ENCODE results near the gene PIGZ.
"Not testable (repeated sequence)": the region's sequence is repeated elsewhere in the genome, so short reads cannot be mapped to it uniquely, and the experiment has no call there.

Gene PIGZ

DNA sequence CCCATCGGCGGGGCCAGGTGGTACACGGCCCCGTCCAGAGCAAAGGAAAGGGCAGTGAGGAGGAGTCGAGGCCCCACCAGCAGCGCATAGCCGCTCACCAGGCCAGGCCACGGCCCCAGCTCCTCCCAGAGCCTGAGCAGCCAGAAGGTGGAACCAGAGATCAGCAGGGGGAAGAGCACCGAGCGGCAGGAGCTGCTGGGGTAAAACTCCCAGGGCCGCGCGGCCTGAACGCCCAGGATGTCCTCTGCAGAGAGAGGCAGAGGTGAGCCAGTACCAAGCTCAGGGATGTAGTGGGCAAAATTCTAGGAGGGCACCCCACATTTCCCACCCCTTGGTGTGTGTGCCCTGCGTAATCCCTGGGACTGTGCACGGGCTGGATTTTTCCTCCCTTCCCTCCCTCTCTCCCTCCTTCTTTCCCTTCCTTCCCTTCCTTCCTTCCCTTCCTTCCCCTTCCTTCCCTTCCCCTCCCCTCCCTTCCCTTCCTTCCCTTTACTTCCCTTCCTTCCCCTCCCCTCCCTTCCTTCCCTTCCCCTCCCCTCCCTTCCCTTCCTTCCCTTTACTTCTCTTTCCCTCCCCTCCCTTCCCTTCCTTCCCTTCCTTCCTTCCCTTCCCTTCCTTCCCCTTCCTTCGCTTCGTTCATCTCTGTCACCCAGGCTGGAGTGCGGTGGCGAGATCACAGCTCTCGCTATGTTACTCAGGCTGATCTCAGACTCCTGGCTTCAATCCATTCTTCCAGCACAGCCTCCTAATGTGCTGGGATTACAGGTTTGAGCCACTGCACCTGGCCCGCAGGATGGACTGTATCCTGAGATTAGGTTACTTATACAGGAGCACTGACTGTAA is 20.0 kb downstream of the PIGZ start:
- DNase-seq = no peak

- no peak for DNase-seq
Observed at GRCh38 chr3:196947860-196948441, 20.7 kb downstream of the PIGZ start.

DNA sequence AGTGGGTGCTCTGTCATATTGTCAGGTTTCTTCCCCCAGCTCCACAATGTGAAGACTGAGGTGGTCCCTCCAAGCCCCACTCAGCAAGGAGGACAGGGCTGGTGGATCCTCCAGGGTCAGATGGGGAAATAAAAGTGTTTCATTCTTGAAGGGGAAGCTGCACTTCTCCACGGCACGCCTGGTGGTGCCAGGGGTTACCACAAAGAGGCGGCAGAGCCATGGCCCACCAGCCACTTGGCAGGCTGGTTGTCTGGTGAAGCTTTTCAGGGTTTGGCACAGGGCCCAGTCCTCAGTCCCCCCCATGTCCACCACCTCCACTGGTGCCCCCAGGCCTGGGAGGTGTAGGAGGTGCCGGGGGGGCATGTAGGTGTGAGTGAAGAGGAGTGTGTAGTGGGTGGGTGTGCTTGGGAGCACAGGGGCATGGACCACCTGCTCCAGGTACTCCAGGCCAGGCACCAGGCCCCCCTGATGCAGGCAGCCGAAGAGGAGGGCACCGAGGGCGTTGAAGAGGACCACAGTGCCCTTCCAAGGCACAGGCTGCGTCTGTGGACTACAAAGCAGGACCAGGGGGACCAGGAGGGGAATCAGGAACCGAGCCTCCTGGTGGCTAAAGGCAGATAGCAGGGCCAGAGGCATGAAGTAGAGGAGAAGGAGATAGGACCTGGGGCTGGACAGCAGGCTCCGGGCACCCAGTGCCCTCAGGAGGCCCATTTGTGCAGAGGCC is 21.3 kb downstream of the PIGZ start:
- no peak for DNase-seq

GRCh38 chr3:196944037-196944790 is 24.4 kb downstream of the PIGZ start:
- not testable (repeated sequence) for DNase-seq

- DNase-seq = peak; percentile 22 to 30
Observed at GRCh38 chr3:196942915-196943277, 25.7 kb downstream of the PIGZ start.

DNA sequence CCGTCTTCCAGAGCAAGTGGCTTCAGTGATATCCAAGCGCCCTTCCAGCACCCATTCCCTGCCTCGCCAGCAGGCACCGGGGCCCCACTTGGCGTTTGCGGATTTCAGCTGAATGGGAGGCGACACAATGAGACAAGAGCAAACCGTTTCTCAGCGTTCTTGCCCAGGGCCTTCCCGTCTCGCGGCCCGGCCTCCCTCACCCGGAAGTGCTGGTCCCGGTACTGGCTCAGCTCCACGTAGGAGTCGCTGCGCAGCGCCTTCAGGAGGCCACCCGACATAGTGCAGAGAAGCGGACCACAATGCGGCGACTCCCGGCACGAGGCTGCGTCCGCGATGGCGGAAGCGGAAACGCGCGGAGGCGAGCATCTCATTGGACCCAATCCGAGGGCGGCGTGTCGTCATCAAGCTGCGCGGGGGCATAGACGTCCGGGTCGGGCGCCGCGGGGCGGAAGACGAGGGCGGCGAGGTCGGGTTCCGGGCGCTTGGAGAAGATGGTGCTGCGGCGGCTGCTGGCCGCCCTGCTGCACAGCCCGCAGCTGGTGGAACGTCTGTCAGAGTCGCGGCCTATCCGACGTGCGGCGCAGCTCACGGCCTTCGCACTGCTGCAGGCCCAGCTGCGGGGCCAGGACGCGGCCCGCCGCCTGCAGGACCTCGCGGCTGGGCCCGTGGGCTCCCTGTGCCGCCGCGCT is 26.3 kb downstream of the PIGZ start, which contains the start of gene NCBP2:
Gene NCBP2, minus strand, starts transcription at position 303 of the 689 bp plus-strand sequence. Its CDS starts 25 bp downstream, at position 278.
- peak; percentile 100 for DNase-seq

- DNase-seq = peak; percentile 69 to 75
Observed at GRCh38 chr3:196941729-196942225, 26.9 kb downstream of the PIGZ start.

DNA sequence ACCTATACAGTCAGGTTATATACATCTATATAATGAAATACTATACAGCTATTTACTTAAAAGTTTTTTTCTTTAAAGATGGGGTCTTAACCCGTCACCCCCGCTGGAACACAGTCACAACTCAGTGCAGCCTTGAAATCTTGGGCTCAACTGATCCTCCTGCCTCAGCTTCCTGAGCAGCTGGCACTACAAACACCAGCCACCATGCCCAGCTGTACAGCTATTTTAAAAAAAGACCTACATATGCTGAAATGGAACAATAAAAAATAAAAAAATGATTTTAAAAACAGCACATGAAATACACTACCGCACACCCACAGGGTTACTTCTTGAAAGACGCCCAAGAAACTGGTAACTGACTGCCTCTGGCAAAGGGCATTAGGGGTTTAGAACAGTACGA is 30.1 kb downstream of the PIGZ start:
- DNase-seq = no peak

DNA sequence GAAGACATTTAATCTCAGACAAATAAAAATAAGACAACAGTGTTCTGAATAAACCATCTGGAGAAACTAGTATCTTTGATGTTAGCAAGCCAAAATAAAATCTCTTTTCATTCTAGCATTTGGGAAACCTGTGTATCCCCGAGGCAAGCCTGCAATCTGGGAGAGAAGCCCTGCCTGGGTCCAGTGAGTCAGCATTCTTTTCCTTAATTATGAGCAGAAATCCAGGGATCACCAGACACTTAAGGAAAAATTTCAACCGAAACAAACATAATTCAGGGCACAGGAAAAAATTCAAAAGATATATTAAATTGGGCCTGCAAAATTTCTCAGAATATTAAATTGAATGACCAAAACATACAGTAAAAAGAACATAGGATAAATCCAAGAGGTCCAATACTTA is 30.5 kb downstream of the PIGZ start:
- DNase-seq = no peak

DNA sequence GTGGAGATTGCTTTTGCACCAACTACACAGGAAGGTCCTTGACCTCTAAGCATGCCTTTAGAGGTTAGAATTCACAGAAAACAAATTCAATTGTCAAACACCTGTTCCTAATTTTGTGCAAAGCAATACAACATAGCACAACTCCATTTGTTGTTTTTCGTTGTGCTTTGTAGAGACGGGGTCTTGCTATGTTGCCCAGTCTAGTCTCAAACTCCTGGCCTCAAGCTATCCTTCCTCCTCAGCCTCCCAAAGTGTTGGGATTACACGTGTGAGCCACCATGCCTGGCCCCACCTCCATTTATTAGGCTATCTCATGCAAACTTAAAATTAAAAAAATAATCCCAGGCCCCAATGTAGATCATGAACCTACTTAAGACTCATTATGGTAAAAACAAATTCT is 32.3 kb downstream of the PIGZ start:
- no peak for DNase-seq

- no peak for DNase-seq
Observed at GRCh38 chr3:196932600-196932999, 36.0 kb downstream of the PIGZ start.

DNA sequence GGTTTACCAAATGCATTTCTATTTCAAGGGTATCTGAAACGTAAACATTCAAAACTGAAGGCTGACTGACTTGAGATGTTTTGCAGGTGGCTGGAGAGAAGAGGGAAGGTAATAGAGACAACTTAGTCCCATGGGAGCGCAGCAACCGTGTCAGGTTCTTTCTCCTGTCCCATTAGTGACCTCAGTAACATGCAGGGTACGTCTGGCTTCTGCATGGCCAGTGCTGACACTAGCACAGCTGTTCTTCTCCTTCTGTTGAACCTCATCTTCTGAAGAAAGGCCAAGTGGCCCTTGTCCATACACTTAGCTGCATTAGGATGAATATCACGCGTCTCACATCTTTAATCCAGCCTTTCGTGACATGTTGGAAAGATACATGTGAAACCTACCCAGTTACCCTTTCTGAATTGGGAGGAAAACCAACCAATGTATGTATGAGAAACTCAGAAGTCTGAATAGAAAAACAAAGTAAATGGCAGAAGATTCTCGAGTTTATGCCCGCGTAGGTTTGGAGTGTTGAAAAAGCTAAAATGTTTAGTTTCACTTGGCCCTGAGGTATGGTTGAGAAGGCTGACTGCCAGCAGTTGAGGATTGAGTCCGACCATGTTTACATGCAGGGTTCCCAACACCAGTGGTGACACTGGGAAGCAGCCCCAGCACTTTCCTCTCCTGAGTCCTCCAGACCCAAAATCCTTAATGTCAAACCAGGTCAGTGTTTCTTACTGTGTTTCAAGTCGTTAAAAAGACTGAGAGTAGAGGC is 36.6 kb downstream of the PIGZ start:
- DNase-seq = no peak

DNA sequence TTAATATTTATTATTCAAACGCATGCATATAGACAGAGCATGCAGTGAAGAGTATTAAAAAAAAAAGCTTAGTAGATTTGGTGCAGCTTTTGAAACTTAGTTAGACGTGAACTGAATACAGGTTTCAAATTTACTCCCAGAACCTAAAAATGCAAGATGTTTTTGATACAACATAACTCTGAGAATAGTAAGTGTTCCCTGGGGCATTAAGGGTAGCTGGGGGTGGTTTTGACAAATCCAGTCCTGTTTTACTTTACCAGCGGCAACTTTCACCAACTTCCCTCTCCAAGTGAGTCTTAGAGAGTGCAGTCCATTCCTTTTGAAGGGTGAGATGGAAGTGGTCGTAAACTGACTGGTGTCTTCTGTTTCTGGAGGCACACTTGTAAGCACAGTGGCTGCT is 37.5 kb downstream of the PIGZ start:
- no peak for DNase-seq

GRCh38 chr3:196927571-196928453 is 40.8 kb downstream of the PIGZ start:
- DNase-seq = no peak

DNA sequence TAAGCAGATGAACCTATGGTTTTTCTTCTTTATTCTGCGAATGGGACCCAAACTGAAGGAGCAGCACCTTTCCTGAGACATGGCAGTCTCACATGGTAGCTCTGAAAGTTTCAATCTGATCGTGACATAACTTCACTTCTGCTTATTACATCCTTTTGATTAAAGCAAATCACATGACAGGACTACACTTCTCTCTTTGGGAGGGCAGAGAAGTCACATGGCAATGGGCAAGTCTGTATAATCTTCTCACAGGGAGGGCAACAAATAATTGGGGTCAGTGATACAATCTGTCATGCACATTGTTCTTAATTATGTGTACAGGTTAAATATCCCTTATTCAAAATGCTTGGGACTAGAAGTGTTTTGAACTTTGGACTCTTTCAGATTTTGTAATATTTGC is 47.9 kb downstream of the PIGZ start:
- no peak for DNase-seq

DNA sequence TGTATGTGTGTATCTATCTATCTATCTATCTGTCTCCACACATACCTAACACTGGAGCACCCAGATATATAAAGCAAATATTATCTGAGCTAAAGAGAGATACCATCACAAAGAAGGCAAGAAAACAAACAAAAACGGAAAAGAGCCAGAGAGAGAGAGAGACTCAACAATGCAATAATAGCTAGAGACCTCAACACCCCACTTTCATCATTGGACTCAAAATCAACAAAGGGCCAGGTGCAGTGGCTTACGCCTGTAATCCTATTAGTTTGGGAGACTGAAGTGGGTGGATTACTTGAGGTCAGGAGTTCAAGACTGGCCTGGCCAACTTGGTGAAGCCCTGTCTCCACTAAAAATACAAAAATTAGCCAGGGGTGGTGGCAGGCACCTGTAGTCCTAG is 49.7 kb downstream of the PIGZ start:
- no peak for DNase-seq

- no peak for DNase-seq
Observed at GRCh38 chr3:196916995-196917394, 51.6 kb downstream of the PIGZ start.

- no peak for DNase-seq
Observed at GRCh38 chr3:196916221-196916620, 52.4 kb downstream of the PIGZ start.

GRCh38 chr3:196915375-196915774 is 53.3 kb downstream of the PIGZ start:
- DNase-seq = no peak

- DNase-seq = no peak
Observed at GRCh38 chr3:196914866-196915265, 53.8 kb downstream of the PIGZ start.
